Mesenchymal stem cell (in vitro differentiated cells and primary cell): ENCODE data around the gene TMEM236.

Experiments
- DNase-seq: peaks from one replicate; pipeline ENCODE4 v3.0.0-alpha.2; 2013
- H2AFZ ChIP-seq: one replicate; pipeline ENCODE4 v1.6.1; 2013; ENCODE audit warnings: low read depth, mild to moderate bottlenecking, control low read depth, inconsistent platforms, low read length, moderate library complexity
- H2AK5ac ChIP-seq: 2 replicates; pipeline ENCODE4 v1.6.1; 2013; ENCODE audit warnings: low read length, moderate library complexity, mild to moderate bottlenecking, inconsistent platforms; ENCODE audit not compliant: severe bottlenecking
- H2BK120ac ChIP-seq: one replicate; pipeline ENCODE4 v1.6.1; 2013; ENCODE audit warnings: low read depth, mild to moderate bottlenecking, inconsistent platforms, low read length, moderate library complexity
- H2BK12ac ChIP-seq, 2 experiments: one replicate each; pipeline ENCODE4 v1.6.1; 2013; ENCODE audit warnings: inconsistent platforms in 2 of 2, low read length in 2 of 2, mild to moderate bottlenecking in 2 of 2, moderate library complexity in 2 of 2, control low read depth in 1 of 2
- H2BK15ac ChIP-seq: one replicate; pipeline ENCODE4 v1.6.1; 2013; ENCODE audit warnings: mild to moderate bottlenecking, low read depth, inconsistent platforms; ENCODE audit not compliant: poor library complexity, severe bottlenecking
- H2BK5ac ChIP-seq: 2 replicates; pipeline ENCODE4 v1.6.1; 2013; ENCODE audit warnings: low read depth, mild to moderate bottlenecking, low read length, control low read depth, inconsistent platforms; ENCODE audit not compliant: poor library complexity, severe bottlenecking
- H3K14ac ChIP-seq, 2 experiments: one replicate each; pipeline ENCODE4 v1.6.1; 2013; ENCODE audit warnings: inconsistent platforms in 2 of 2, low read length in 2 of 2, control low read depth in 1 of 2, mild to moderate bottlenecking in 1 of 2, moderate library complexity in 1 of 2
- H3K18ac ChIP-seq, 2 experiments: one replicate each; pipeline ENCODE4 v1.6.1; 2013; ENCODE audit warnings: inconsistent platforms in 2 of 2, low read length in 2 of 2, control low read depth in 1 of 2, low read depth in 1 of 2, mild to moderate bottlenecking in 1 of 2
- H3K23ac ChIP-seq, 2 experiments: one replicate each; pipeline ENCODE4 v1.6.1; 2013; ENCODE audit warnings: inconsistent platforms in 2 of 2, low read length in 2 of 2, mild to moderate bottlenecking in 2 of 2, moderate library complexity in 2 of 2, control low read depth in 1 of 2
- H3K27ac ChIP-seq: 2 replicates; pipeline ENCODE4 v1.5.1; 2013; ENCODE audit warnings: mild to moderate bottlenecking, moderate library complexity, low read length, control low read depth, inconsistent platforms; ENCODE audit not compliant: poor library complexity, severe bottlenecking
- H3K27me3 ChIP-seq, 2 experiments: 2 replicates each; pipeline versions ENCODE4 v1.6.1 to v1.7.0; 2013; ENCODE audit warnings: low read length in 2 of 2, mild to moderate bottlenecking in 2 of 2, moderate library complexity in 2 of 2, control low read depth in 1 of 2, inconsistent platforms in 1 of 2; ENCODE audit not compliant: control insufficient read depth in 1 of 2, insufficient read depth in 1 of 2
- H3K36me3 ChIP-seq, 2 experiments: 2 replicates each; pipeline versions ENCODE4 v1.6.1 to v1.7.0; 2013; ENCODE audit warnings: low read length in 2 of 2, control low read depth in 1 of 2, inconsistent platforms in 1 of 2, low read depth in 1 of 2, mild to moderate bottlenecking in 1 of 2; ENCODE audit not compliant: insufficient read depth in 2 of 2, control insufficient read depth in 1 of 2
- H3K4ac ChIP-seq, 2 experiments: one replicate each; pipeline ENCODE4 v1.6.1; 2013; ENCODE audit warnings: inconsistent platforms in 2 of 2, low read length in 2 of 2, mild to moderate bottlenecking in 2 of 2, moderate library complexity in 2 of 2, control low read depth in 1 of 2, low read depth in 1 of 2
- H3K4me1 ChIP-seq: 2 replicates; pipeline ENCODE4 v1.6.1; 2013; ENCODE audit warnings: low read depth, low read length, control low read depth; ENCODE audit not compliant: control insufficient read depth, insufficient read depth
- H3K4me2 ChIP-seq: 2 replicates; pipeline ENCODE4 v1.6.1; 2013; ENCODE audit warnings: low read length, mild to moderate bottlenecking, inconsistent platforms; ENCODE audit not compliant: poor library complexity, severe bottlenecking
- H3K4me3 ChIP-seq, 2 experiments: 2 replicates each; pipeline versions ENCODE4 v1.5.1 to v1.7.0; 2013; ENCODE audit warnings: low read length in 2 of 2, mild to moderate bottlenecking in 2 of 2, control low read depth in 1 of 2, low read depth in 1 of 2; ENCODE audit not compliant: insufficient read depth in 1 of 2
- H3K79me1 ChIP-seq: replicated peaks from 2 replicates; pipeline ENCODE4 v1.6.1; 2013; ENCODE audit warnings: mild to moderate bottlenecking, control low read depth, low read length, inconsistent platforms; ENCODE audit not compliant: poor library complexity, severe bottlenecking
- H3K9ac ChIP-seq: 2 replicates; pipeline ENCODE4 v1.7.0; 2013; ENCODE audit warnings: mild to moderate bottlenecking, low read length, moderate library complexity
- H3K9me3 ChIP-seq: 2 replicates; pipeline ENCODE4 v1.7.0; 2013; ENCODE audit warnings: mild to moderate bottlenecking, low read length; ENCODE audit not compliant: control insufficient read depth
- H4K8ac ChIP-seq: one replicate; pipeline ENCODE4 v1.6.1; 2013; ENCODE audit warnings: inconsistent platforms, mild to moderate bottlenecking, low read length, moderate library complexity
- H4K91ac ChIP-seq: one replicate; pipeline ENCODE4 v1.6.1; 2013; ENCODE audit warnings: mild to moderate bottlenecking, low read length, inconsistent platforms
- WGBS: methylation state at CpG from one replicate; pipeline ENCODE4 v1.1.7; 2013; ENCODE audit warnings: mixed read lengths; 5-methylcytosine and 5-hydroxymethylcytosine counted together

Gene TMEM236

GRCh38 chr10:17819836-17820235, 67.8 kb downstream of the TMEM236 start:
- Histone ChIP-seq H3K4me3 (no peak overlapping the region), H2AFZ (no peak overlapping the region), H3K18ac (no peak overlapping the region), H3K9me3 (no peaks in the 10 kb centered on the region), H3K27ac (no peak overlapping the region), H3K27me3 (peaks cover 0 to 7% of the 10 kb centered on the region in 2 experiments), H2BK120ac (no peak overlapping the region), H4K8ac (no peak overlapping the region), H3K4ac (no peak overlapping the region), H3K23ac (no peak overlapping the region), H3K4me1 (no peaks in the 10 kb centered on the region), H2BK5ac (no peak overlapping the region), H3K9ac (no peak overlapping the region), H2BK15ac (no peak overlapping the region), H4K91ac (no peak overlapping the region), H3K4me2 (no peak overlapping the region), H2AK5ac (no peak overlapping the region), H3K36me3 (no peaks in the 10 kb centered on the region), H3K79me1 (no peaks in the 10 kb centered on the region), H2BK12ac (no peak overlapping the region), H3K14ac (no peak overlapping the region)
- WGBS = 91% methylated on average over 7 of the region's 7 CpGs
- DNase-seq = no peak

- DNase-seq = no peak
- Histone ChIP-seq H2AFZ (no peak overlapping the region), H3K9ac (no peak overlapping the region), H4K91ac (no peak overlapping the region), H3K36me3 (no peaks in the 10 kb centered on the region), H3K27me3 (peaks cover 0 to 2% of the 10 kb centered on the region in 2 experiments), H2BK12ac (no peak overlapping the region), H4K8ac (no peak overlapping the region), H3K14ac (no peak overlapping the region), H3K79me1 (no peaks in the 10 kb centered on the region), H3K18ac (no peak overlapping the region), H3K4ac (no peak overlapping the region), H3K27ac (no peak overlapping the region), H3K23ac (no peak overlapping the region), H2BK120ac (no peak overlapping the region), H2BK15ac (no peak overlapping the region), H2AK5ac (no peak overlapping the region), H2BK5ac (no peak overlapping the region), H3K4me1 (no peaks in the 10 kb centered on the region), H3K4me2 (no peak overlapping the region), H3K9me3 (no peaks in the 10 kb centered on the region), H3K4me3 (no peak overlapping the region)
- WGBS = 93% methylated on average over 3 of the region's 3 CpGs
Observed at GRCh38 chr10:17820943-17821342, 68.9 kb downstream of the TMEM236 start.

GRCh38 chr10:17821893-17822292, 69.9 kb downstream of the TMEM236 start:
- Histone ChIP-seq H2BK5ac (no peak overlapping the region), H3K36me3 (no peaks in the 10 kb centered on the region), H2BK15ac (no peak overlapping the region), H2AFZ (no peak overlapping the region), H3K4me3 (no peak overlapping the region), H3K27ac (no peak overlapping the region), H3K27me3 (peaks cover 0 to 2% of the 10 kb centered on the region in 2 experiments), H2AK5ac (no peak overlapping the region), H2BK12ac (no peak overlapping the region), H4K91ac (no peak overlapping the region), H3K9me3 (no peaks in the 10 kb centered on the region), H3K18ac (no peak overlapping the region), H3K79me1 (no peaks in the 10 kb centered on the region), H4K8ac (no peak overlapping the region), H3K4me2 (no peak overlapping the region), H3K23ac (no peak overlapping the region), H3K4me1 (no peaks in the 10 kb centered on the region), H3K4ac (no peak overlapping the region), H3K14ac (no peak overlapping the region), H3K9ac (no peak overlapping the region), H2BK120ac (no peak overlapping the region)
- WGBS = no CpG with 5 or more reads among the region's 1 CpG
- DNase-seq = no peak

GRCh38 chr10:17831341-17831740, 79.3 kb downstream of the TMEM236 start:
- Histone ChIP-seq H3K14ac (no peak overlapping the region), H3K27me3 (no peaks in the 10 kb centered on the region), H2BK12ac (no peak overlapping the region), H3K36me3 (no peaks in the 10 kb centered on the region), H3K4me3 (no peak overlapping the region), H2BK15ac (no peak overlapping the region), H2AFZ (no peak overlapping the region), H3K27ac (no peak overlapping the region), H3K4me2 (no peak overlapping the region), H3K23ac (no peak overlapping the region), H4K8ac (no peak overlapping the region), H3K9ac (no peak overlapping the region), H2BK5ac (no peak overlapping the region), H3K4me1 (peaks cover 7% of the 10 kb centered on the region), H3K4ac (no peak overlapping the region), H3K18ac (no peak overlapping the region), H4K91ac (no peak overlapping the region), H2BK120ac (no peak overlapping the region), H3K79me1 (no peaks in the 10 kb centered on the region), H3K9me3 (no peaks in the 10 kb centered on the region), H2AK5ac (no peak overlapping the region)
- no peak for DNase-seq
- 100% methylated on average over 1 of the region's 1 CpG for WGBS
